NT2/D1 (cell line): ENCODE measurements around the gene VSIG10.

ENCODE experiments used
- SUZ12 ChIP-seq: IDR thresholded peaks from 2 replicates; pipeline ENCODE4 v1.6.1; 2011; ENCODE audit not compliant: insufficient read length, insufficient read depth; ENCODE audit errors: extremely low read depth
- YY1 ChIP-seq: IDR thresholded peaks from 2 replicates; pipeline ENCODE4 v1.6.1; 2011; ENCODE audit not compliant: insufficient read length, insufficient read depth
- ZNF274 ChIP-seq: IDR thresholded peaks from 2 replicates; pipeline ENCODE4 v1.6.1; 2011; ENCODE audit warnings: mild to moderate bottlenecking, low read depth, low read length

- TF ChIP-seq YY1 (no peak), SUZ12 (no peak), ZNF274 (no peak)
Measured at GRCh38 chr12:118102609-118103008, 1.2 kb downstream of the VSIG10 start.
